Kidney capillary endothelial cell (primary cell): ENCODE measurements around the gene MTA3.
"Not testable (repeated sequence)": the region's sequence is repeated elsewhere in the genome, so short reads cannot be mapped to it uniquely, and the experiment has no call there.

Source experiments
- DNase-seq: peaks from one replicate; pipeline ENCODE4 v3.0.0-alpha.2; 2018; ENCODE audit warnings: low spot score

Gene MTA3

GRCh38 chr2:42568401-42569115 lies at the start of gene MTA3:
TSS of gene MTA3 (plus strand) at chr2:42568632. CDS start at chr2:42568746, 114 bp downstream.
- no peak for DNase-seq

DNA sequence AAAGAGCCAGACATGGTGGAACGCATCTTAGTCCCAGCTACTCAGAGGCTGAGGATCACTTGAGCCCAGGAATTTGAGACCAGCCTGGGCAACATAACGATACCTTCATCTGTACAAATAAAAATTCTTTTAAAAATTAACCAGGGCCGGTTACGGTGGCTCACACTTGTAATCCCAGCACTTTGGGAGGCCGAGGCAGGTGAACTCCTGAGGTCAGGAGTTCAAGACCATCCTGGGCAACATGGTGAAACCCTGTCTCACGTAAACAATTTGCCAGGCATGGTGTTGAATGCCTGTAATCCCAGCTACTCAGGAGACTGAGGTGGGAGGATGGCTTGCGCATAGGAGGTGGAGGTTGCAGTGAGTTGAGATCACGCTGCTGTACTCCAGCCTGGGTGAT lies 48.8 kb upstream of the MTA3 start:
- no peak for DNase-seq

DNA sequence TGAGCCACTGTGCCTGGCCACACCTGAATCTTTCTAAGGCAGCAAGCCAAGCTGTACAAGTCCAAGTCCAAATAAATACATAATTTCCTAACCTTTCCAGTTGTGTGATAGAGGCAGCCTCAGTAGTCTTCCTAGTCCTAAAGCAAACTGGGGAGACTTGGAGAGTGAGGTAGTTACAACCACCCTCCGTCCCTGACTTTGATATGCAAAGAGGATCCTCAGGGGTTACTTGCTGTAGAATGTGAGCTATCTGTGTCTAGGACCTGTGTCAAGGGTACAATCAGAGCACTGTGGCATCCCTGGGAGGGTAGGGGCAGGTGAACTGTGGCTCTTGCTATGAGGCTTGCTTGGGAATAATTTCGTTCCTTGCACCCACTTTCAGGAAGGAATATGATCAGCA lies 46.4 kb upstream of the MTA3 start:
- DNase-seq: no peak

DNA sequence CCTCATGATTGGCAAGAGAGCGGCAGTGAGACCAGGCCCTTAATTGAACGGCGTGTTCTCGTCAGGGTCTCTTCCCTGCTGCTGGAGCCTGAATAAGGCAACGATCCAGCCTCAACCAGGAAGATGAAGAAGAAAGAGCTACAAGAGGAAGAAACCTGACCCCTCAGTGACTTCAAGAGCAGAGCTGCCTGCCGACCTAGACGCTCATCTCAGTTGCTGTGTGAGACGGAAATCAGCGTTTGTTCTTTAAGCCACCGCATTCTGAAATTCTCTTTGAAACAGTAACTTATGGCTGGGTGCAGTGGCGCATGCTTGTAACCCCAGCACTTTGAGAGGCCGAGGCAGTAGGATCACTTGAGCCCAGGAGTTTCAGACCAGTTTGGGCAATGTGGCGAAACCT lies 45.1 kb upstream of the MTA3 start:
- DNase-seq: no peak

GRCh38 chr2:42532397-42532796 lies 36.0 kb upstream of the MTA3 start:
- no peak for DNase-seq

DNA sequence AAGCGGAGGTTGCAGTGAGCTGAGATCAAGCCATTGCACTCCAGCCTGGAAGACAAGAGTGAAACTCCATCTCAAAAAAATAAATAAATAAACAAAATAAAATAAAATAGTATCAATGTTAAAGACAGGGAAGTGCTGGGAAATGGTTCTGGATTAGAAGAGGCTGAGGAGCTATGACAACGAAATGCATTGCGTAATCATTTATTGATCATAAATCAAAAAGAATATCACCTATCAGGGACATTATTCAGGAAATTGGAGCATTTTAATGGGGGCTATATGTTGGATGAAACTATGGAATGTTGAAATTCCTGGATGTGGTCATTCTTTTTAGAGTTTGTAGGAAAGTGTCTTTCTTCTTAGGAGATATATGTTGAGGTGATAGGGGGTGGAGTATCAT lies 30.9 kb upstream of the MTA3 start:
- DNase-seq: no peak

DNA sequence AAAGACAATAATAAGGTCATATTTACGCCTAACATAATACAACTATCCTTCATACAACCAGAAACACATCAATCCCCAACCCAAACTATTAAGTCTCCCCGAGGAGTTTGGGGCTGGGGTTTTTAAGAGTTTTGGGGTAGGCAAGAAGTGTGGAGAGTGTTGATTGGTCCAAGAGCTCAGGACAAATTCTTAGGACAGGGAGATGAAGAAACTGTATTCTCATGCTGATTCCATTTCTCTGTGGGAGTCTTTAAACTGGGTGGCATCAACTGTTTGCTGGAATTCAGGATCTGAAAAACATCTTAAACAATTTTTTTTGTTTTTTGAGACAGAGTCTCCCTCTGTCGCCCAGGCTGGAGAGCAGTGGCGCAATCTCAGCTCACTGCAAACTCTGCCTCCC lies 25.6 kb upstream of the MTA3 start:
- DNase-seq: no peak

- DNase-seq: no peak
Observed at GRCh38 chr2:42545023-42545721, 23.3 kb upstream of the MTA3 start.

DNA sequence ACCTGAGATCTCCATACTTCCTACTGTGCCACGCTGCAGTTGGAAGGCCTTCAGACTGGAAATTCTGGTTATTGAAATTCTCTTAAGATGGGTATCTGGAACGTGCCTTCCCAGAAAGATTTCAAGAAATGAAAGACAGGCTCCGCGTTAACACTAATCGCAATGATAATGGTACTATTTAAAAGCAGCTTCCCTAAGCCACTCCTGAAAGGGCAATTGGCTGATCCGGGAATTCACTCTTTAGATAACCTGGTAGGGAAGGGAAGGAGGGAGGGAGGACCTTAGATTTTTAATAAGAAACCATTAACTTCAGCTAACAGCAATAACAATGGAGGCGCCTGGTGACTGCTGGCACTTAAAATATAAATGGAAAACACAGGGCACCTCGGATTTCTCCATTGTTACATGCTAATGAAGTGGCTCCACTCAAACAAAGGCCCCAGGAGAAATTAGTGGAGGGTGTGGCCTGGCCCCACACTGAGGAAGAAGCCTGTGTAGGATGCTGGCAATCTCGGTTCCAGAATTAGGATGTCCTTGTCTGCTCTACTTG lies 22.5 kb upstream of the MTA3 start:
- DNase-seq: no peak

GRCh38 chr2:42547014-42547413 lies 21.4 kb upstream of the MTA3 start:
- no peak for DNase-seq

- DNase-seq: no peak
Observed at GRCh38 chr2:42547446-42548295, 20.8 kb upstream of the MTA3 start.

DNA sequence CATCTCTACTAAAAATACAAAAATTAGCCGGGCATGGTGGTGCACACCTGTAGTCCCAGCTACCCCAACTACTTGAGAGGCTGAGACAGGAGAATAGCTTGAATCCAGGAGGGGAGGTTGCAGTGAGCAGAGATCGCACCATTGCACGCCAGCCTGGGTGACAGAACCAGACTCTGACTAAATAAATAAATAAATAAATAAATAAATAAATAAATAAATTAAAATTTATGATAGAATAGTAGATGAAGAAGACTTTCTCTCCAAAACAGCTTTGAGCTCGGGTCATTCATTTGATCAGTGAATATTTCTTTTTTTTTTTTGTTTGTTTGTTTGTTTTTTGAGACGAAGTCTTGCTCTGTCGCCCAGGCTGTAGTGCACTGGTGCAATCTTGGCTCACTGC lies 17.6 kb upstream of the MTA3 start:
- DNase-seq: no peak

GRCh38 chr2:42554392-42554791 lies 14.0 kb upstream of the MTA3 start:
- DNase-seq: no peak

DNA sequence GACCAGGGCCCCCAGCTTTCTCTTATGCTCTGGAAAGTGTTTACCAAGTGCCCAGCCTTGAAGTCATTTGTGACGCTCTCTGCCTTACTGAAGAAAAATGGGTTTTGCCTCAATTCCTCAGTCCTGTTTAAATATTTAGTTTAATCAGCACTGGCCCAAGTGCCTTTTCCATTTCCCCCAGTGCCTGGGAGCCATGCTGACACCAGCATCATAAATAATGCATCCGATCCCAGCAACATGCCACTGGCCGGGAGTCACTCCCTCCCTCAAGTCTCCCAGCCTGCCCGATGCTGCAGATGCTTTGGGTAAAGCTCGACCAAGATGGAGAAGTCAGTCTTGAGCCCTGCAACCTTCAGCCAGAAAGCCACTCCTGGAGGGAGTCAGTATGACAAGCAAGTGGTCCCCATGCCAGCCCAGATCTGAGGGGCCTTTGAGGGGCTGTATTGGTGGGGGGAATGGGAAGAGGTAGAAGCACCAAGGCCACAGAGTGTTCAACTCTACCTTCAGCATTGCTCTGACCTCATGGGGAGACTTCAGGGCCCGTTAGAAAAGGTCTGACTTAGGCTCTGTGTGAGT lies 12.0 kb upstream of the MTA3 start:
- DNase-seq: no peak

DNA sequence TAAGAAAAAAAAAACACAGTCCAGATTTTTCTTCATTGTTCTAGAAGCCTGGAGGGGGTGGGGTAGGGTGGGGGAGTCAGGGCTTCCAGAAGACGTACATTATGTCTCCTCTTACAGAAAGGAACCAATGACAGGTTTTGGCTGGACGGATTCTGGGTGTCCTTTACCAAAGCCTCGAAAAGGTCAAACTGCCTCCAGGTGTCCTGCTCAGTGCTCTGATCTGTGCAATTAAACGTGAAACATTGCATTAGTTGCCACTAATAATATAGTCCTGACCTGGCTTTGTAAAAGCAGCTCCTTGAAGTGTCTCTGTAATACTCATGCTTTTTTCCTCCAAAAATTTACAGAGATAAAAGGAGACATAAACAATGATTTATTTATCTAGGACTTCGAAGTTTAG lies 11.1 kb upstream of the MTA3 start:
- no peak for DNase-seq

DNA sequence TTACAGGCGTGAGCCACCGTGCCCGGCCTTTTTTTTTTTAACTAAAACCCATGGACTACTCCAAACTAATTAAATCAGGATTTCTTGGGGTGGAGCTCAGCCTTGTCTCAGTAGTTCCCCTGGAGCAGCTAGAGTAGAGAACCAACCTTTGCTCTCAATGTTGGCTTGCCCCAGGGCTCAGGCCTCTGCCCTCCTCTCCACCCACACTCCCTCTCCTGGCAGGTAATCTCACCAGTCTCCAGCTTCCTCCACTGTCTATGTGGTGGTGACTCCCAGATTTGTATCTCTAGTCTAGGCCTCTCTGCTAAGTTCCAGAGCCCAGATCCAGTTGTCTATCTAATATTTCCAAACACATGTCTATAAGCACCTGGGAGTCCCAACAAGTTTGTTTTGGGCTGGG lies 9.6 kb upstream of the MTA3 start:
- no peak for DNase-seq

DNA sequence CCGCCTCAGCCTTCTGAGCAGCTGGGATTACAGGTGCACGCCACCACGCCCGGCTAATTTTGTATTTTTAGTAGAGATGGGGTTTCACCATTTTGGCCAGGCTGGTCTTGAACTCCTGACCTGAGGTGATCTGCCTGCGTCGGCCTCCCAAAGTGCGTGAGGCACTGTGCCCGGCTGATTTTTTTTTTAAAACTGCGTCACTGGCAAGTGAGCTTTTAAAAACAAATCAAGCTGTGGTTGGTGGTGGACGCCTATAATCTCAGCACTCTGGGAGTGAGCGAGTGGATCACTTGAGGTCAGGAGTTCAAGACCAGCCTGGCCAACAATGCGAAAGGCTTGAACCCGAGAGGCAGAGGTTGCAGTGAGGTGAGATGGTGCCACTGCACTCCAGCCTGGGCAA lies 8.3 kb upstream of the MTA3 start:
- not testable (repeated sequence) for DNase-seq

DNA sequence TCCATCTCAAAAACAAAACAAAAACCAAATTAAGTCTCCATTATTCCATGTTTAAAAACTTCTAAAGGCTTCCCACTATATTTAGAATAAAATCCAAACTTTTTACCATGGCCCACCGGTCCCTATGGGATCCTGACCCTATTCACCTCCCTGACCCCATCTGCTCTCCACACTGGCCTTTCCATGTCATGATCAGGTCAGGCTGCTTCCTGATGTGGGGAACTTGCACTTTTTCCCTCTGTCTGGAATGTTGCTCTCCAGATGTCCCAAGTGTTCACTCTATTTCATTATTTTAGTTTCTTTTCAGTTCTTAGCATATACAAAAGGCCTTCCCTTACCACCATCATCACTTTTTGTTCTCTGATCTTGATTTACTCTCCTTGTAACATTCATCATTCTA lies 7.5 kb upstream of the MTA3 start:
- DNase-seq: no peak

DNA sequence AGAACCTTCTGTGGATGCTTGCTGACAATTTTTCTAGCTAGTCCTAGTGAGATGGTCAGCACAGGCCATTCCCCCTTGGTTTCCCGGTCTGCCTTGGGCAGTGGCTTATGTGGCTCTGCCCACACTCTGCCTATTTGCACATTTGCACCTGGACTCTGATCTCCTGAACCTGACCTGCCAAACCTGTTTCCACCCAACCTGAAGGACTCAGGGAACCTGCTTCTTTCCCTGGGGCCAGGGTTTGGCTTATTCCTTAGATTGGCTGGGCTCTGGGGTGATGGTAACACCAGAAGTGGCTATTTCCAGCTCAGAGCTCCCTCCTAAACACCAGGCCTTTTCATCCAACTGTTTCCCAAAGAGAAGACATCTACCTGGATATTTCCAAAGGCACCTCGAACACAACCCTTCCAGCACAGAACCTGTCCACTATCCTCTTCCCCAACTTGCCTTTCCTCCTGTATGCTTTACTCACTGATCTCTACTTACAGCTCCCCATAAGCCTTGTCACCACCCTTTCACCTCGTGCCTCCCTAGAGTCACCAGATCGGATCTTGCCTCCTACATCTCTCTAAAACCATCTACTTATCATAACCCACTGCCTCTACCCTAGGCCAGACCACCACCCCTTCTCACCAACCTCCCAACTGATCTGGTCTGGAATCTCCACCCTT lies 5.8 kb upstream of the MTA3 start:
- DNase-seq: no peak

GRCh38 chr2:42566025-42566424 lies 2.4 kb upstream of the MTA3 start:
- DNase-seq: no peak

DNA sequence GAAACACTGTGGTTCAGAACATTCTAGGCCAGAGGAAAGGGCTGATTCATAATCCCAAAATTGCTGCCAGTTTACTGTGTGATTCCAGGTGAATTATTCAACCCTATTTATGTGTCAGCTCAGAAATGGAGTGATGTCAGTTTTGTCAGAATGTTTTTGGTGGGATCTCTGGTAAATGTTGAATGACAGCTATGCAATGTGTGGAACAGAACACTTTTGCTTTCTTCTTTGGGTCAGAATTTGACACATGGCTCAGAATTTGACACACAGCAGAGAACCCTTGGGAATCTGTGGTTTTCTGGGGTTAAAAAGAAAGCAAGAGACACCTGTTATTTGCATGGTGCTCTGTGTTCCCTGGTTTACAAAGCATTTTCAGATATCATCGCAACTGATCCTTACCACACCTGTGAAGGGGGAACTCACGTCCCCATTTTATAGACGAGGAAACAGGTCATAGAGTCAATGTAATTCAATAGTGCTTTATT lies 1.6 kb upstream of the MTA3 start:
- no peak for DNase-seq

DNA sequence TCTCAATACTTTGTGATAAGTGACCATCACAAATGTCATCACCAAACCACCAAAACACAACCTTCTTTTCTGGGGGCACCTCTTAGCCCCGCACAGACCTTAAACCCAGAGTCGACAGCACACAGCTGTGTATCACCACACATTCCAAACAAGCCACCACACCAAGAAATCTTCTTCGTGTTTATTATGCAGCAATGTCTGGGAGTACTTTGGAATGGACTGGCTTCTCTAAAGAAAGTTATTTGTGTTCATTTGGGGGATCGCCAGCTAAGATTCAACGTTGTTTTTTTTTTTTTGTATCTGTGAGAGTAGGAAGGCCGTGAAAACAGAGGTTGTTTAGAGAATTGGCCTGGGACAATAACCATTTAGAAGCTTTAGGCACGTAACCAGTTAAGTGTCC lies 1.1 kb upstream of the MTA3 start:
- no peak for DNase-seq
